ENCODE measurements around the gene SCFD2. TPM values are rescaled to one million over a fixed set of nuclear protein-coding genes. Genes with fewer than 3 reads are reported as not detected.

SCFD2 gene
- polyA plus RNA-seq, 2 of the 4 experiments (the other 2 are of a cell fraction) = 7.6 to 10.8 TPM

GRCh38 chr4:53040851-53041250, 325.0 kb downstream of the SCFD2 start:
- no peak for DNase-seq (ENCODE audit: low read depth in 1 of 2, low spot score in 1 of 2)
- H3K27ac ChIP-seq = no peak overlapping the region
- H3K9me3 ChIP-seq = no peaks in the 10 kb centered on the region
- no peak for TF ChIP-seq ELK1 (IDR thresholded peaks at IDR 0.05; ENCODE audit: low read depth, low read length)
- TF ChIP-seq RAD21 (conservative IDR thresholded peaks at IDR 0.05 in 1 of 2, IDR thresholded peaks at IDR 0.05 in 1 of 2) = no peak
- no peak for TF ChIP-seq NPAS2 (CRISPR knock-in tag; IDR thresholded peaks at IDR 0.05; ENCODE audit: borderline replicate concordance)
- TF ChIP-seq GATA3 (IDR thresholded peaks at IDR 0.05; ENCODE audit: borderline replicate concordance) = no peak
- WGBS (ENCODE audit: missing lambda C conversion rate) = 55% methylated on average over 2 of the region's 2 CpGs
- POLR2A ChIA-PET = no interaction called here
- no peak overlapping the region for H3K4me2 ChIP-seq
- ATAC-seq = no peak
- H3K4me1 ChIP-seq = no peaks in the 10 kb centered on the region
- CTCF ChIA-PET = interaction anchor here (1.7 kb wide), 1 partner anchor 1193 kb away, joined by 4 read pairs; no protein-coding TSS in a partner anchor
- no peak overlapping the region for H3K4me3 ChIP-seq
- FAIRE-seq = no peak

- ChIA-PET POLR2A (no interaction called here), CTCF (interaction anchor here (1.7 kb wide), 1 partner anchor 1194 kb away, joined by 4 read pairs; no protein-coding TSS in a partner anchor)
- no peak overlapping the region for H3K27ac ChIP-seq
- H3K4me2 ChIP-seq = no peak overlapping the region
- no peak for FAIRE-seq
- ATAC-seq = no peak
- no peak overlapping the region for H3K4me3 ChIP-seq
- 88% methylated on average over 2 of the region's 2 CpGs for WGBS (ENCODE audit: missing lambda C conversion rate)
- no peak for TF ChIP-seq ESRRA (IDR thresholded peaks at IDR 0.05; ENCODE audit: borderline replicate concordance, low read length)
- TF ChIP-seq FOSL2 (IDR thresholded peaks at IDR 0.05) = no peak
- no peak for TF ChIP-seq FOSL2 (CRISPR knock-in tag; IDR thresholded peaks at IDR 0.05)
- TF ChIP-seq POLR2A (IDR thresholded peaks at IDR 0.05; ENCODE audit: low read length) = no peak
- TF ChIP-seq CHD4 (IDR thresholded peaks at IDR 0.05; ENCODE audit: borderline replicate concordance) = no peak
- no peak for TF ChIP-seq MAFK (IDR thresholded peaks at IDR 0.05; ENCODE audit: partially characterized antibody)
- no peak for TF ChIP-seq JUNB (IDR thresholded peaks at IDR 0.05)
- TF ChIP-seq CBX2 (IDR thresholded peaks at IDR 0.05; ENCODE audit: borderline replicate concordance, low read depth) = no peak
- no peak for TF ChIP-seq HOXB13 (CRISPR knock-in tag; IDR thresholded peaks at IDR 0.05; ENCODE audit: low read depth)
- TF ChIP-seq HOXA7 (CRISPR knock-in tag; IDR thresholded peaks at IDR 0.05) = no peak
- no peak for TF ChIP-seq SREBF2 (IDR thresholded peaks at IDR 0.05)
- no peak for DNase-seq (ENCODE audit: low read depth in 1 of 2, low spot score in 1 of 2)
- H3K9me3 ChIP-seq = no peaks in the 10 kb centered on the region
- H3K4me1 ChIP-seq = no peaks in the 10 kb centered on the region
Observed at GRCh38 chr4:53040459-53040815, 325.4 kb downstream of the SCFD2 start.

GRCh38 chr4:53039741-53040458, 326.0 kb downstream of the SCFD2 start:
- POLR2A ChIA-PET = no interaction called here
- ATAC-seq = no peak
- H3K4me2 ChIP-seq = no peak overlapping the region
- no peaks in the 10 kb centered on the region for H3K9me3 ChIP-seq
- no peak for FAIRE-seq
- no peaks in the 10 kb centered on the region for H3K4me1 ChIP-seq
- no peak overlapping the region for H3K27ac ChIP-seq
- DNase-seq (ENCODE audit: low read depth in 1 of 2, low spot score in 1 of 2) = no peak
- H3K4me3 ChIP-seq = no peak overlapping the region
- CTCF ChIA-PET = no interaction called here
- TF ChIP-seq ELK1 (IDR thresholded peaks at IDR 0.05; ENCODE audit: low read depth, low read length) = no peak
- no peak for TF ChIP-seq SMC3 (IDR thresholded peaks at IDR 0.05)
- no peak for TF ChIP-seq NFE2L2 (conservative IDR thresholded peaks at IDR 0.05; ENCODE audit: low read length)
- TF ChIP-seq BHLHE40 (IDR thresholded peaks at IDR 0.05; ENCODE audit: low read depth, low read length) = no peak
- no peak for TF ChIP-seq MYC (IDR thresholded peaks at IDR 0.05; ENCODE audit: borderline replicate concordance, low read length)
- TF ChIP-seq MAZ (IDR thresholded peaks at IDR 0.05; ENCODE audit: borderline replicate concordance, low read depth, low read length) = no peak
- TF ChIP-seq RCOR1 (IDR thresholded peaks at IDR 0.05; ENCODE audit: low read depth, low read length) = no peak
- no peak for TF ChIP-seq HOXB13 (CRISPR knock-in tag; IDR thresholded peaks at IDR 0.05; ENCODE audit: low read depth)
- no peak for TF ChIP-seq FOSL2 (IDR thresholded peaks at IDR 0.05)
- TF ChIP-seq FOSL2 (CRISPR knock-in tag; IDR thresholded peaks at IDR 0.05) = no peak
- no peak for TF ChIP-seq HES2 (IDR thresholded peaks at IDR 0.05)
- TF ChIP-seq RAD21 (conservative IDR thresholded peaks at IDR 0.05 in 1 of 2, IDR thresholded peaks at IDR 0.05 in 1 of 2) = no peak
- no peak for TF ChIP-seq HEYL (CRISPR knock-in tag; IDR thresholded peaks at IDR 0.05)
- TF ChIP-seq CBX2 (IDR thresholded peaks at IDR 0.05; ENCODE audit: borderline replicate concordance, low read depth) = no peak
- no peak for TF ChIP-seq CTCF (IDR thresholded peaks at IDR 0.05)
- TF ChIP-seq GATA3 (IDR thresholded peaks at IDR 0.05; ENCODE audit: borderline replicate concordance) = no peak
- no peak for TF ChIP-seq ZSCAN20 (CRISPR knock-in tag; IDR thresholded peaks at IDR 0.05)
- 96% methylated on average over 4 of the region's 4 CpGs for WGBS (ENCODE audit: missing lambda C conversion rate)
